Measurements from ENCODE around the gene CFH. TPM values are rescaled to one million over a fixed set of nuclear protein-coding genes. Genes with fewer than 3 reads are reported as not detected.

CFH gene
- total RNA-seq, 2 experiments from 2014 or later: 3.6 to 4.6 TPM

DNA sequence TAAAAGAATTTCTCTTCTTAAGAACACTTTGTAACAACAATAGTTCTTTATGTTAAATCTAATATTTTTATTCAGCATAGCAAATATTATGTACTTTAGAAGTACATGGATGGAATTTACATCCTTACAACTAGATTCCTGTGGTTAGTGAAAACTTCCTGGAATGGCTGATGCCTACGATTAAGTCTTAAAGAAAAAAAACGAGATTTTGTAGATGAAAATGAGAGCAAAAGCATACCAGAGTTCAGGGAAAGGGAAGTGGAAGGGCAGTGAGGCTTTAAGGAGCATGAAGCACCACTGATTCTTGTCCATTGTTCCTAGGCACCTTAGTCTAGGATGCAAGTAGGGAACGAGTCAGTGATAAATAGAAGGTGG, 26.7 kb downstream of the CFH start:
- Mint-ChIP-seq H3K27me3 (no peaks in the 10 kb centered on the region), H3K9me3 (no peaks in the 10 kb centered on the region), H3K36me3 (ENCODE audit: low read depth) (no peaks in the 10 kb centered on the region), H3K4me1 (ENCODE audit: low read depth) (no peaks in the 10 kb centered on the region), H3K27ac (no peak overlapping the region), H3K4me3 (no peak overlapping the region)
- Histone ChIP-seq H3K27ac (ENCODE audit: low read depth in 1 of 2, low read length in 2 of 2) (no peak overlapping the region), H3K9me3 (ENCODE audit: control insufficient read depth in 1 of 2, insufficient read depth in 1 of 2, low read length in 2 of 2) (no peaks in the 10 kb centered on the region), H3K4me1 (ENCODE audit: insufficient read depth, low read length) (no peaks in the 10 kb centered on the region), H3K27me3 (ENCODE audit: control insufficient read depth in 1 of 2, insufficient read depth in 2 of 2, low read length in 2 of 2) (no peaks in the 10 kb centered on the region), H3K36me3 (ENCODE audit: insufficient read depth, low read length) (no peaks in the 10 kb centered on the region), H3K4me3 (ENCODE audit: low read length) (no peak overlapping the region)
- no peak for ATAC-seq (ENCODE audit: poor library complexity)
- ChIA-PET POLR2A (no interaction called here), CTCF (no interaction called here)
- TF ChIP-seq, protein P1, sequence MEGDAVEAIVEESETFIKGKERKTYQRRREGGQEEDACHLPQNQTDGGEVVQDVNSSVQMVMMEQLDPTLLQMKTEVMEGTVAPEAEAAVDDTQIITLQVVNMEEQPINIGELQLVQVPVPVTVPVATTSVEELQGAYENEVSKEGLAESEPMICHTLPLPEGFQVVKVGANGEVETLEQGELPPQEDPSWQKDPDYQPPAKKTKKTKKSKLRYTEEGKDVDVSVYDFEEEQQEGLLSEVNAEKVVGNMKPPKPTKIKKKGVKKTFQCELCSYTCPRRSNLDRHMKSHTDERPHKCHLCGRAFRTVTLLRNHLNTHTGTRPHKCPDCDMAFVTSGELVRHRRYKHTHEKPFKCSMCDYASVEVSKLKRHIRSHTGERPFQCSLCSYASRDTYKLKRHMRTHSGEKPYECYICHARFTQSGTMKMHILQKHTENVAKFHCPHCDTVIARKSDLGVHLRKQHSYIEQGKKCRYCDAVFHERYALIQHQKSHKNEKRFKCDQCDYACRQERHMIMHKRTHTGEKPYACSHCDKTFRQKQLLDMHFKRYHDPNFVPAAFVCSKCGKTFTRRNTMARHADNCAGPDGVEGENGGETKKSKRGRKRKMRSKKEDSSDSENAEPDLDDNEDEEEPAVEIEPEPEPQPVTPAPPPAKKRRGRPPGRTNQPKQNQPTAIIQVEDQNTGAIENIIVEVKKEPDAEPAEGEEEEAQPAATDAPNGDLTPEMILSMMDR (IDR thresholded peaks at IDR 0.05): no peak
- no peak for DNase-seq
- intact Hi-C loops (cut with DNase I, micrococcal nuclease): no loop called here

DNA sequence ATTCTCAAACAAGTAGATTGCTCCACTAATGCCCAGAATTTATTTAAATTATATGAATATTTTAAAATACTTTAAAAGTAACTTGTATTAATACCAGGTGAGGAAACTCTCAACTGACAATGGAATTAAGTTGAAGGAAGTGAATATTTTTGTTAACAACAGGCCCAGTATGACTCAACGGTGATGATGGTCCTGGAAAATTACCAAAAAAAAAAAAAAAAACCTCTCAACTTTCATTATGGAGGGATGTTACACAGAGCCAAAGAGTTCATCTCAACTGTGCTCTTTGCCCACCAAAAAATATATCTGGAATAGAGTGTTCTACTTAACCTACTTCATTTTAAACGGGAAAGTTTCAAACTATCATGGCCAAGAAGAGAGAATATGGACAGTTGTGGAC, 28.3 kb downstream of the CFH start:
- no peak overlapping the region for H3K4me3 Mint-ChIP-seq
- no peaks in the 10 kb centered on the region for H3K4me1 Mint-ChIP-seq (ENCODE audit: low read depth)
- TF ChIP-seq, protein P1 (IDR thresholded peaks at IDR 0.05): no peak
- no peak overlapping the region for H3K4me3 ChIP-seq (ENCODE audit: low read length)
- no peaks in the 10 kb centered on the region for H3K9me3 Mint-ChIP-seq
- ChIA-PET CTCF (no interaction called here), POLR2A (no interaction called here)
- no peaks in the 10 kb centered on the region for H3K9me3 ChIP-seq (ENCODE audit: control insufficient read depth in 1 of 2, insufficient read depth in 1 of 2, low read length in 2 of 2)
- no peaks in the 10 kb centered on the region for H3K36me3 ChIP-seq (ENCODE audit: insufficient read depth, low read length)
- no peaks in the 10 kb centered on the region for H3K36me3 Mint-ChIP-seq (ENCODE audit: low read depth)
- no peaks in the 10 kb centered on the region for H3K4me1 ChIP-seq (ENCODE audit: insufficient read depth, low read length)
- no peaks in the 10 kb centered on the region for H3K27me3 ChIP-seq (ENCODE audit: control insufficient read depth in 1 of 2, insufficient read depth in 2 of 2, low read length in 2 of 2)
- H3K27me3 Mint-ChIP-seq: no peaks in the 10 kb centered on the region
- intact Hi-C loops (cut with DNase I, micrococcal nuclease): no loop called here
- no peak for ATAC-seq (ENCODE audit: poor library complexity)
- no peak overlapping the region for H3K27ac ChIP-seq (ENCODE audit: low read depth in 1 of 2, low read length in 2 of 2)
- no peak overlapping the region for H3K27ac Mint-ChIP-seq
- no peak for DNase-seq

DNA sequence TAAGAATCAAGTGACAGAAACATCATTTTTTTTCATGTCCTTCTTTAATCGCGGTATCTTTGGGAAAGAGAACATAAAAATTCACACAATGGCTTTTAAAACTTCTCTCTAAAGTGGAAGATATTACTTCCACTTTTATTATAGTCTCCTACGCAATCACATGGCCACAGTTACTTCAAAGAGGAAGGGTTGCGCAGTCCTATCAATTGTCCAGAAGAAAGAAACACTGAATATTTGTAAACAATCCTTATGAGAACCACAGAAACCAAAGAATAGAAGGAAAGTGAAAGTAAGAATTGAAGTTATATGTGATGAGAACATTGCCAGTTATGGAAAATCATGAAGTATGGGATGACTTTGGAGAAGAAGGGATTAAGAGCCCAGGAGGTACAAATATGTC, 32.6 kb downstream of the CFH start:
- ChIA-PET POLR2A (no interaction called here), CTCF (no interaction called here)
- no peak for ATAC-seq (ENCODE audit: poor library complexity)
- intact Hi-C loops (cut with DNase I, micrococcal nuclease): no loop called here
- Mint-ChIP-seq H3K4me1 (ENCODE audit: low read depth) (no peaks in the 10 kb centered on the region), H3K27ac (no peak overlapping the region), H3K9me3 (no peaks in the 10 kb centered on the region), H3K27me3 (no peaks in the 10 kb centered on the region), H3K4me3 (no peak overlapping the region), H3K36me3 (ENCODE audit: low read depth) (no peaks in the 10 kb centered on the region)
- Histone ChIP-seq H3K4me1 (ENCODE audit: insufficient read depth, low read length) (no peaks in the 10 kb centered on the region), H3K36me3 (ENCODE audit: insufficient read depth, low read length) (no peaks in the 10 kb centered on the region), H3K27ac (ENCODE audit: low read depth in 1 of 2, low read length in 2 of 2) (no peak overlapping the region), H3K27me3 (ENCODE audit: control insufficient read depth in 1 of 2, insufficient read depth in 2 of 2, low read length in 2 of 2) (no peaks in the 10 kb centered on the region), H3K4me3 (ENCODE audit: low read length) (no peak overlapping the region), H3K9me3 (ENCODE audit: control insufficient read depth in 1 of 2, insufficient read depth in 1 of 2, low read length in 2 of 2) (no peaks in the 10 kb centered on the region)
- no peak for DNase-seq
- TF ChIP-seq, protein P1 (IDR thresholded peaks at IDR 0.05): no peak
